ENCODE results near the gene ANXA10. TPM values are rescaled to one million over a fixed set of nuclear protein-coding genes. Genes with fewer than 3 reads are reported as not detected.

Gene ANXA10
- total and polyA plus RNA-seq, 2 experiments from 2014 or later = not detected

DNA sequence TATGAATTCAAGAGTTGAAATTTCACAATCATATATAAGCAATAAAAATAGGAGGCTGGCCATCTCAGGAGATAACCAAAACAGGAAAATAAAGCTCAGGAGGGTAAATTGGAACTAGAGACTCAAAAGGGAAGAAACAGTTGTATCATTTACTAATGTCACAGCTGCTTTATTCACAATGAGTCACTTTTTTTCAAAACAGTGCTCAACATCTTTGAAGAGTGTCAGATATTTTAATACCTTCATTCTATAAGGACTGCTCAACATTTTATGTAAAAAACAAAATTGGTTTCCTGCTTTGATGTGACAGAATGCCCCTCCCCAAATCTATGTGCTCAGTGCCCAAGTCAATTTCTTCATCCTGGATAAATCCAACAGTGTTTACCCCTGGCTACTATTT is 128.6 kb downstream of the ANXA10 start:
- Mint-ChIP-seq H3K27me3 (ENCODE audit: insufficient read depth, low read depth, poor library complexity) (no peaks in the 10 kb centered on the region), H3K4me1 (peaks cover 3% of the 10 kb centered on the region; the same call in 1 of the 3 replicates), H3K9me3 (peaks cover 5% of the 10 kb centered on the region; the same call in 1 of the 3 replicates), H3K4me3 (no peak overlapping the region), H3K36me3 (ENCODE audit: low read depth) (peaks cover 4% of the 10 kb centered on the region; the same call in 1 of the 3 replicates), H3K27ac (no peak overlapping the region)
- DNase-seq (ENCODE audit: low spot score) = no peak
- Histone ChIP-seq H3K9me2 (ENCODE audit: insufficient read depth) (0 out of 2 replicates have a peak, but pooled peaks cover 6% of the 10 kb centered on the region), H3K79me2 (replicated peaks; ENCODE audit: insufficient read depth) (no peaks in the 10 kb centered on the region), H3K36me3 (ENCODE audit: insufficient read depth) (no peaks in the 10 kb centered on the region), H3K27ac (ENCODE audit: low read depth) (no peak overlapping the region), H3F3A (replicated peaks; ENCODE audit: low read depth) (no peaks in the 10 kb centered on the region), H2AFZ (no peak overlapping the region), H4K20me1 (replicated peaks; ENCODE audit: insufficient read depth) (no peaks in the 10 kb centered on the region), H3K4me2 (no peak overlapping the region), H3K4me1 (ENCODE audit: insufficient read depth) (no peaks in the 10 kb centered on the region), H3K4me3 (no peak overlapping the region), H3K27me3 (ENCODE audit: insufficient read depth) (no peaks in the 10 kb centered on the region)
- no peak for ATAC-seq
- TF ChIP-seq EZH2phosphoT487 (IDR thresholded peaks at IDR 0.05; ENCODE audit: unreplicated experiment) = no peak
- TF ChIP-seq REST (IDR thresholded peaks at IDR 0.05; ENCODE audit: unreplicated experiment) = no peak
- TF ChIP-seq EZH2 (IDR thresholded peaks at IDR 0.05; ENCODE audit: low read depth, unreplicated experiment) = no peak
- TF ChIP-seq ZNF114 (CRISPR knock-in tag; IDR thresholded peaks at IDR 0.05) = no peak
- TF ChIP-seq STAT1 (IDR thresholded peaks at IDR 0.05; ENCODE audit: unreplicated experiment) = no peak
- TF ChIP-seq, protein P1, sequence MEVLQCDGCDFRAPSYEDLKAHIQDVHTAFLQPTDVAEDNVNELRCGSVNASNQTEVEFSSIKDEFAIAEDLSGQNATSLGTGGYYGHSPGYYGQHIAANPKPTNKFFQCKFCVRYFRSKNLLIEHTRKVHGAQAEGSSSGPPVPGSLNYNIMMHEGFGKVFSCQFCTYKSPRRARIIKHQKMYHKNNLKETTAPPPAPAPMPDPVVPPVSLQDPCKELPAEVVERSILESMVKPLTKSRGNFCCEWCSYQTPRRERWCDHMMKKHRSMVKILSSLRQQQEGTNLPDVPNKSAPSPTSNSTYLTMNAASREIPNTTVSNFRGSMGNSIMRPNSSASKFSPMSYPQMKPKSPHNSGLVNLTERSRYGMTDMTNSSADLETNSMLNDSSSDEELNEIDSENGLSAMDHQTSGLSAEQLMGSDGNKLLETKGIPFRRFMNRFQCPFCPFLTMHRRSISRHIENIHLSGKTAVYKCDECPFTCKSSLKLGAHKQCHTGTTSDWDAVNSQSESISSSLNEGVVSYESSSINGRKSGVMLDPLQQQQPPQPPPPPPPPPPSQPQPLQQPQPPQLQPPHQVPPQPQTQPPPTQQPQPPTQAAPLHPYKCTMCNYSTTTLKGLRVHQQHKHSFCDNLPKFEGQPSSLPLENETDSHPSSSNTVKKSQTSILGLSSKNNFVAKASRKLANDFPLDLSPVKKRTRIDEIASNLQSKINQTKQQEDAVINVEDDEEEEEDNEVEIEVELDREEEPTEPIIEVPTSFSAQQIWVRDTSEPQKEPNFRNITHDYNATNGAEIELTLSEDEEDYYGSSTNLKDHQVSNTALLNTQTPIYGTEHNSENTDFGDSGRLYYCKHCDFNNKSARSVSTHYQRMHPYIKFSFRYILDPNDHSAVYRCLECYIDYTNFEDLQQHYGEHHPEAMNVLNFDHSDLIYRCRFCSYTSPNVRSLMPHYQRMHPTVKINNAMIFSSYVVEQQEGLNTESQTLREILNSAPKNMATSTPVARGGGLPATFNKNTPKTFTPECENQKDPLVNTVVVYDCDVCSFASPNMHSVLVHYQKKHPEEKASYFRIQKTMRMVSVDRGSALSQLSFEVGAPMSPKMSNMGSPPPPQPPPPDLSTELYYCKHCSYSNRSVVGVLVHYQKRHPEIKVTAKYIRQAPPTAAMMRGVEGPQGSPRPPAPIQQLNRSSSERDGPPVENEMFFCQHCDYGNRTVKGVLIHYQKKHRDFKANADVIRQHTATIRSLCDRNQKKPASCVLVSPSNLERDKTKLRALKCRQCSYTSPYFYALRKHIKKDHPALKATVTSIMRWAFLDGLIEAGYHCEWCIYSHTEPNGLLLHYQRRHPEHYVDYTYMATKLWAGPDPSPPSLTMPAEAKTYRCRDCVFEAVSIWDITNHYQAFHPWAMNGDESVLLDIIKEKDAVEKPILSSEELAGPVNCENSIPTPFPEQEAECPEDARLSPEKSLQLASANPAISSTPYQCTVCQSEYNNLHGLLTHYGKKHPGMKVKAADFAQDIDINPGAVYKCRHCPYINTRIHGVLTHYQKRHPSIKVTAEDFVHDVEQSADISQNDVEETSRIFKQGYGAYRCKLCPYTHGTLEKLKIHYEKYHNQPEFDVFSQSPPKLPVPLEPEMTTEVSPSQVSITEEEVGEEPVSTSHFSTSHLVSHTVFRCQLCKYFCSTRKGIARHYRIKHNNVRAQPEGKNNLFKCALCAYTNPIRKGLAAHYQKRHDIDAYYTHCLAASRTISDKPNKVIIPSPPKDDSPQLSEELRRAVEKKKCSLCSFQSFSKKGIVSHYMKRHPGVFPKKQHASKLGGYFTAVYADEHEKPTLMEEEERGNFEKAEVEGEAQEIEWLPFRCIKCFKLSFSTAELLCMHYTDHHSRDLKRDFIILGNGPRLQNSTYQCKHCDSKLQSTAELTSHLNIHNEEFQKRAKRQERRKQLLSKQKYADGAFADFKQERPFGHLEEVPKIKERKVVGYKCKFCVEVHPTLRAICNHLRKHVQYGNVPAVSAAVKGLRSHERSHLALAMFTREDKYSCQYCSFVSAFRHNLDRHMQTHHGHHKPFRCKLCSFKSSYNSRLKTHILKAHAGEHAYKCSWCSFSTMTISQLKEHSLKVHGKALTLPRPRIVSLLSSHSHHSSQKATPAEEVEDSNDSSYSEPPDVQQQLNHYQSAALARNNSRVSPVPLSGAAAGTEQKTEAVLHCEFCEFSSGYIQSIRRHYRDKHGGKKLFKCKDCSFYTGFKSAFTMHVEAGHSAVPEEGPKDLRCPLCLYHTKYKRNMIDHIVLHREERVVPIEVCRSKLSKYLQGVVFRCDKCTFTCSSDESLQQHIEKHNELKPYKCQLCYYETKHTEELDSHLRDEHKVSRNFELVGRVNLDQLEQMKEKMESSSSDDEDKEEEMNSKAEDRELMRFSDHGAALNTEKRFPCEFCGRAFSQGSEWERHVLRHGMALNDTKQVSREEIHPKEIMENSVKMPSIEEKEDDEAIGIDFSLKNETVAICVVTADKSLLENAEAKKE (CRISPR knock-in tag; IDR thresholded peaks at IDR 0.05) = no peak
- TF ChIP-seq, protein P2, sequence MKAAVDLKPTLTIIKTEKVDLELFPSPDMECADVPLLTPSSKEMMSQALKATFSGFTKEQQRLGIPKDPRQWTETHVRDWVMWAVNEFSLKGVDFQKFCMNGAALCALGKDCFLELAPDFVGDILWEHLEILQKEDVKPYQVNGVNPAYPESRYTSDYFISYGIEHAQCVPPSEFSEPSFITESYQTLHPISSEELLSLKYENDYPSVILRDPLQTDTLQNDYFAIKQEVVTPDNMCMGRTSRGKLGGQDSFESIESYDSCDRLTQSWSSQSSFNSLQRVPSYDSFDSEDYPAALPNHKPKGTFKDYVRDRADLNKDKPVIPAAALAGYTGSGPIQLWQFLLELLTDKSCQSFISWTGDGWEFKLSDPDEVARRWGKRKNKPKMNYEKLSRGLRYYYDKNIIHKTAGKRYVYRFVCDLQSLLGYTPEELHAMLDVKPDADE (IDR thresholded peaks at IDR 0.05) = no peak
- TF ChIP-seq POLR2AphosphoS5 (IDR thresholded peaks at IDR 0.05; ENCODE audit: low read depth) = no peak
- no peak for TF ChIP-seq CREB1 (CRISPR knock-in tag; IDR thresholded peaks at IDR 0.05; ENCODE audit: low read depth)
- no peak for TF ChIP-seq CTCF (conservative IDR thresholded peaks at IDR 0.05; ENCODE audit: low read depth in 2 of 2)
- no peak for TF ChIP-seq ZNF331 (CRISPR knock-in tag; IDR thresholded peaks at IDR 0.05; ENCODE audit: low read depth)
- no peak for TF ChIP-seq NANOG (IDR thresholded peaks at IDR 0.05; ENCODE audit: borderline replicate concordance)
- TF ChIP-seq JUNB (IDR thresholded peaks at IDR 0.05; ENCODE audit: unreplicated experiment) = no peak

Data from GM23338 (cell line).